Endodermal cell (in vitro differentiated cells): ENCODE results near the gene COL1A2. TPM values are rescaled to one million over a fixed set of nuclear protein-coding genes. Genes with fewer than 3 reads are reported as not detected.

Experiments used
- DNase-seq: peaks from one replicate; pipeline ENCODE4 v3.0.0-alpha.2; 2017
- H3K27ac ChIP-seq: 2 replicates; pipeline ENCODE4 v1.5.1; 2013; ENCODE audit warnings: mild to moderate bottlenecking, low read depth, low read length, moderate library complexity
- H3K27me3 ChIP-seq: 2 replicates; pipeline ENCODE4 v1.6.1; 2013; ENCODE audit warnings: mild to moderate bottlenecking, low read length, moderate library complexity; ENCODE audit not compliant: insufficient read depth, control insufficient read depth, poor library complexity, severe bottlenecking
- H3K36me3 ChIP-seq: 2 replicates; pipeline ENCODE4 v1.7.0; 2013; ENCODE audit warnings: mild to moderate bottlenecking, low read length, moderate library complexity; ENCODE audit not compliant: control insufficient read depth, insufficient read depth
- H3K4me1 ChIP-seq: one replicate; pipeline ENCODE4 v1.7.0; 2013; ENCODE audit warnings: low read length; ENCODE audit not compliant: control insufficient read depth, insufficient read depth
- H3K4me3 ChIP-seq: 2 replicates; pipeline ENCODE4 v1.5.1; 2013; ENCODE audit warnings: mild to moderate bottlenecking, low read length, moderate library complexity
- H3K9ac ChIP-seq: 2 replicates; pipeline ENCODE4 v1.6.1; 2013; ENCODE audit warnings: mild to moderate bottlenecking, low read length, moderate library complexity; ENCODE audit not compliant: poor library complexity, severe bottlenecking; ENCODE audit errors: extremely low read depth
- H3K9me3 ChIP-seq: 2 replicates; pipeline ENCODE4 v1.6.1; 2013; ENCODE audit warnings: mild to moderate bottlenecking, low read length, moderate library complexity; ENCODE audit not compliant: control insufficient read depth
- H3K27ac Mint-ChIP-seq: 2 replicates; pipeline ENCODE4 v1.8.0; 2020; ENCODE audit warnings: mixed read lengths
- H3K27me3 Mint-ChIP-seq: 2 replicates; pipeline ENCODE4 v1.8.0; 2021; ENCODE audit warnings: mild to moderate bottlenecking, mixed read lengths; ENCODE audit not compliant: insufficient read depth
- H3K36me3 Mint-ChIP-seq: 2 replicates; pipeline ENCODE4 v1.8.0; 2020; ENCODE audit warnings: low read depth, mixed read lengths
- H3K4me1 Mint-ChIP-seq: 2 replicates; pipeline ENCODE4 v1.8.0; 2020; ENCODE audit warnings: mixed read lengths
- H3K4me3 Mint-ChIP-seq: 2 replicates; pipeline ENCODE4 v1.8.0; 2020; ENCODE audit warnings: mild to moderate bottlenecking, moderate library complexity, mixed read lengths
- H3K9me3 Mint-ChIP-seq: 2 replicates; pipeline ENCODE4 v1.8.0; 2020; ENCODE audit warnings: mild to moderate bottlenecking, mixed read lengths
- WGBS, 2 experiments: methylation state at CpG; one replicate each; pipeline versions ENCODE4 v1.1.5 to v1.1.7; 2013; ENCODE audit warnings: missing lambda C conversion rate in 2 of 2, mixed read lengths in 1 of 2; ENCODE audit not compliant: insufficient coverage in 1 of 2, insufficient read length in 1 of 2; 5-methylcytosine and 5-hydroxymethylcytosine counted together
- total RNA-seq, 2 donors: library from RNA; stranded (reverse); fragmentation: NEBNext Ultra II Directional in 1 of 2; extraction: Animal tissue kit (Norgen Biotek cat#: 25700) in 1 of 2; gene quantifications; 2 replicates in 1 of 2; 3 replicates in 1 of 2; pipeline ENCODE4 v1.2.1, GENCODE V29; 2021
- TF ChIP-seq, protein P1 (sequence below): fragments of 200-600 bp; sonication (generic); conservative IDR thresholded peaks from 2 replicates; pipeline ENCODE4 v1.5.0; 2021; ENCODE audit warnings: antibody characterized with exemption, mild to moderate bottlenecking

The COL1A2 gene
- total RNA-seq, 2 donors from 2014 or later: 42.2 to 99.7 TPM

DNA sequence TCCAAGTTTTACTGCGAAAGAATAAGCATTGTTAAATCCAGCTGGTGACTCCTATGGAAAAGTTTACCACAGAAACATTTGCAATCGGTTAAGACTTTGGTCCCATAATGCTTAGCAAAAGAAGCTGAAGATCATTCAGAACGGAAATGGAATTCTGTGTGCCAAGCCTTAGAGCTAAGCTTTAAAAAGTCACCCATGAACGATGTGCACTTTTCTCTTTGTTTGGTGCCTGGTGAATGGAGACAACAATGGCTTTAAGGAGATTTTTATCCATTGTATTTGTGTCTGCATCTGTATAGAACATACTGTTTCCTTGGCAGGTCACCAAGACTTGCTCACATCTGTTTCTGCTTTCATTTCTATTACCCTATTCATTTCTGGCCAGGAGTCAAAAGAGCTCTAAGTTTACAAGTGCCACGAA, 26.3 kb upstream of the COL1A2 start:
- WGBS, 2 experiments: 80 to 92% methylated on average over 4 to 5 of the region's 5 CpGs
- Histone ChIP-seq H3K36me3 (no peaks in the 10 kb centered on the region), H3K27ac (no peak overlapping the region), H3K9me3 (no peaks in the 10 kb centered on the region), H3K4me3 (no peak overlapping the region), H3K4me1 (peaks cover 8% of the 10 kb centered on the region), H3K27me3 (no peaks in the 10 kb centered on the region), H3K9ac (no peak overlapping the region)
- Mint-ChIP-seq H3K4me3 (no peak overlapping the region), H3K36me3 (no peaks in the 10 kb centered on the region), H3K4me1 (peaks cover 12% of the 10 kb centered on the region), H3K9me3 (peaks cover 4% of the 10 kb centered on the region), H3K27me3 (peaks cover 1% of the 10 kb centered on the region), H3K27ac (no peak overlapping the region)
- no peak for DNase-seq
- TF ChIP-seq, protein P1, sequence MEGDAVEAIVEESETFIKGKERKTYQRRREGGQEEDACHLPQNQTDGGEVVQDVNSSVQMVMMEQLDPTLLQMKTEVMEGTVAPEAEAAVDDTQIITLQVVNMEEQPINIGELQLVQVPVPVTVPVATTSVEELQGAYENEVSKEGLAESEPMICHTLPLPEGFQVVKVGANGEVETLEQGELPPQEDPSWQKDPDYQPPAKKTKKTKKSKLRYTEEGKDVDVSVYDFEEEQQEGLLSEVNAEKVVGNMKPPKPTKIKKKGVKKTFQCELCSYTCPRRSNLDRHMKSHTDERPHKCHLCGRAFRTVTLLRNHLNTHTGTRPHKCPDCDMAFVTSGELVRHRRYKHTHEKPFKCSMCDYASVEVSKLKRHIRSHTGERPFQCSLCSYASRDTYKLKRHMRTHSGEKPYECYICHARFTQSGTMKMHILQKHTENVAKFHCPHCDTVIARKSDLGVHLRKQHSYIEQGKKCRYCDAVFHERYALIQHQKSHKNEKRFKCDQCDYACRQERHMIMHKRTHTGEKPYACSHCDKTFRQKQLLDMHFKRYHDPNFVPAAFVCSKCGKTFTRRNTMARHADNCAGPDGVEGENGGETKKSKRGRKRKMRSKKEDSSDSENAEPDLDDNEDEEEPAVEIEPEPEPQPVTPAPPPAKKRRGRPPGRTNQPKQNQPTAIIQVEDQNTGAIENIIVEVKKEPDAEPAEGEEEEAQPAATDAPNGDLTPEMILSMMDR: no peak

GRCh38 chr7:94374231-94374630, 20.5 kb upstream of the COL1A2 start:
- Mint-ChIP-seq H3K4me1 (peaks cover 23% of the 10 kb centered on the region), H3K4me3 (peak overlapping the region; percentile 39), H3K36me3 (no peaks in the 10 kb centered on the region), H3K9me3 (peaks cover 4% of the 10 kb centered on the region), H3K27ac (peak overlapping the region; percentile 94), H3K27me3 (no peaks in the 10 kb centered on the region)
- Histone ChIP-seq H3K27me3 (no peaks in the 10 kb centered on the region), H3K9ac (no peak overlapping the region), H3K4me1 (peaks cover 6% of the 10 kb centered on the region), H3K4me3 (peak overlapping the region; percentile 70), H3K36me3 (no peaks in the 10 kb centered on the region), H3K9me3 (no peaks in the 10 kb centered on the region), H3K27ac (peak overlapping the region; percentile 14)
- 0% methylated on average over 2 of the region's 2 CpGs; no CpG with 5 or more reads in 1 of the 2 experiments for WGBS, 2 experiments
- TF ChIP-seq, protein P1: peak; percentile 19
- DNase-seq: peak; percentile 83

DNA sequence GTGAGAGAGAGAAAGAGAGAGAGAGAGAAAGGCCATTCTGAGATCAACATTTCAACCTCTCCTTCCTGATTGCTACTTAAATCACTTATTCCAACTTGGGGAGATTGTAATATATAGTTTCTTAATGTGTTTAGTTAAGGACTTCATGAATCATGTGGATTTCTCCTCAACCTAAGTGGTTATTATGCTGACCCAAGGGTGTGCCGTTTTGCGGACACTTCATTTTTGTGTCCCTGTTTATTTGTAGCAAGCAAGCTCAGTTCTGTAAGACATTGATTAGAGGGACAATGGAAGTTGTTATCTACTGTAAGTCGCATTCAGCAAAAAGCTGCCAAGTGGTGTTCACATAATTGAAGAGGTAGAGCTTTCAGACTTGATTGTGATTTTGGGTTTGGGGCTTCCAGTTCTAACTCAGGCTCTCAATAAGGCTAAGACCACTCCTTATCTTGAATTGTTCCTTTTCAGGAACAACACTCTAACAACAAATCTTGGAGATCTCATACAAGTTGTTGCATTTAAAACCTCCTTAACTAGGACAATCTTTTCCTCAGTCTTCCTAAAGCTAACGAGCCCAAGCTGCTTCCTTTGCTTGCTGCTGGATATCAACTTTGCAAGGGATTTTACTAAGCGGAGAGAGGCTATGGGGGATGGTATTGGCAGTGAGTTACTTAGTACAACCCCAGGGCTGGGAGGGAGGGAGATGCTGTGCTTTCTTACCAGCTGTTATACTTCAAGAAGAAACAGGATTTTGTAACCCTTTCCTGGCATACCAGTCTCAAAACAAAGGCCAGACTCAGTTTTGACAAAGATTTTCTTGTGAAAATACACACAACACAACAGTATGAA, 19.8 kb upstream of the COL1A2 start:
- peak overlapping the region; percentile 59 for H3K27ac ChIP-seq
- Mint-ChIP-seq H3K4me3 (peak overlapping the region; percentile 39), H3K27ac (peak overlapping the region; percentile 94), H3K4me1 (peaks cover 23% of the 10 kb centered on the region), H3K36me3 (no peaks in the 10 kb centered on the region), H3K9me3 (peaks cover 4% of the 10 kb centered on the region), H3K27me3 (peaks cover 2% of the 10 kb centered on the region)
- DNase-seq: peak; percentile 78
- TF ChIP-seq, protein P1: no peak
- H3K4me1 ChIP-seq: peaks cover 5% of the 10 kb centered on the region
- H3K9ac ChIP-seq: no peak overlapping the region
- H3K36me3 ChIP-seq: no peaks in the 10 kb centered on the region
- 35 to 70% methylated on average over 3 to 5 of the region's 5 CpGs for WGBS, 2 experiments
- H3K27me3 ChIP-seq: no peaks in the 10 kb centered on the region
- no peaks in the 10 kb centered on the region for H3K9me3 ChIP-seq
- H3K4me3 ChIP-seq: peak overlapping the region; percentile 70
